Kidney (tissue), 14 donors: ENCODE measurements around the gene UPF3A. TPM values are rescaled to one million over a fixed set of nuclear protein-coding genes. Genes with fewer than 3 reads are reported as not detected.
A peak's percentile ranks its signal among the peaks of the same experiment; 100 is the strongest.

Experiments
- DNase-seq, 5 donors: peaks; one replicate each; pipeline ENCODE4 v3.0.0-alpha.2; 2013 to 2020
- FAIRE-seq: peaks from 2 replicates; lab custom pipeline; 2012; peaks lifted over from hg19 to GRCh38; lab: Jason Lieb, UNC
- H3K27ac ChIP-seq, 2 donors: one replicate each; pipeline ENCODE4 v1.7.0; 2013; ENCODE audit warnings: low read depth in 2 of 2, low read length in 2 of 2, inconsistent platforms in 1 of 2
- H3K27me3 ChIP-seq: one replicate; pipeline ENCODE4 v1.7.1; 2013; ENCODE audit warnings: low read length, inconsistent platforms; ENCODE audit not compliant: control insufficient read depth, insufficient read depth
- H3K36me3 ChIP-seq, 3 donors: one replicate each; pipeline versions ENCODE4 v1.7.0 to v1.7.1; 2013; ENCODE audit warnings: low read length in 3 of 3, control low read depth in 1 of 3, inconsistent platforms in 1 of 3; ENCODE audit not compliant: insufficient read depth in 3 of 3, control insufficient read depth in 2 of 3
- H3K4me1 ChIP-seq, 3 donors: one replicate each; pipeline versions ENCODE4 v1.7.0 to v1.7.1; 2013; ENCODE audit warnings: low read length in 3 of 3, inconsistent platforms in 1 of 3, low read depth in 1 of 3; ENCODE audit not compliant: control insufficient read depth in 2 of 3, insufficient read depth in 2 of 3
- H3K4me3 ChIP-seq, 3 donors: one replicate each; pipeline versions ENCODE4 v1.7.0 to v1.8.1; 2013; ENCODE audit warnings: low read length in 3 of 3, control low read depth in 1 of 3, inconsistent platforms in 1 of 3
- H3K9ac ChIP-seq, 3 donors: one replicate each; pipeline versions ENCODE4 v1.7.0 to v1.7.1; 2013; ENCODE audit warnings: low read length in 3 of 3, control low read depth in 1 of 3, inconsistent platforms in 1 of 3
- H3K9me3 ChIP-seq, 3 donors: one replicate each; pipeline versions ENCODE4 v1.7.0 to v1.7.1; 2013; ENCODE audit warnings: low read length in 3 of 3, control low read depth in 1 of 3, inconsistent platforms in 1 of 3; ENCODE audit not compliant: control insufficient read depth in 2 of 3, insufficient read depth in 1 of 3
- intact Hi-C: fragments of 100-400 bp; cut with DNase I; formaldehyde crosslinking; loops from one replicate; pipeline ENCODE4 v1.11.1; 2022
- polyA plus RNA-seq: library from polyadenylated mRNA; stranded (reverse); fragments of 350-450 nt; fragmentation: Illumina TruSeq; extraction: RNeasy Lipid Tissue Mini Kit (QIAGEN cat#74804); gene quantifications from one replicate; pipeline ENCODE4 v1.2.3, GENCODE V29; 2014; ENCODE audit warnings: low read depth, low replicate concordance; ENCODE audit not compliant: insufficient read depth
- total RNA-seq: library from RNA; stranded (reverse); fragmentation: NEBNext Ultra II Directional; extraction: Animal tissue kit (Norgen Biotek cat#: 25700); gene quantifications from one replicate; pipeline ENCODE4 v1.2.1, GENCODE V29; 2021
- TF ChIP-seq, protein P1 (sequence below): IDR thresholded peaks from 3 replicates; pipeline ENCODE4 v1.5.1; 2012; ENCODE audit warnings: mild to moderate bottlenecking, moderate library complexity, borderline replicate concordance; ENCODE audit not compliant: insufficient read depth; ENCODE audit errors: extremely low read depth
- donor health status: control.
- donor health status: control.
- donor health status: control.
- donor health status: control.
- donor health status: control.
- donor health status: DM: yes; HTN: yes; CAD: no.
- donor health status: Normal renal cell carcinoma (clear cell type).

The UPF3A gene
- total and polyA plus RNA-seq, 2 donors from 2014 or later: 34.5 to 41.7 TPM

DNA sequence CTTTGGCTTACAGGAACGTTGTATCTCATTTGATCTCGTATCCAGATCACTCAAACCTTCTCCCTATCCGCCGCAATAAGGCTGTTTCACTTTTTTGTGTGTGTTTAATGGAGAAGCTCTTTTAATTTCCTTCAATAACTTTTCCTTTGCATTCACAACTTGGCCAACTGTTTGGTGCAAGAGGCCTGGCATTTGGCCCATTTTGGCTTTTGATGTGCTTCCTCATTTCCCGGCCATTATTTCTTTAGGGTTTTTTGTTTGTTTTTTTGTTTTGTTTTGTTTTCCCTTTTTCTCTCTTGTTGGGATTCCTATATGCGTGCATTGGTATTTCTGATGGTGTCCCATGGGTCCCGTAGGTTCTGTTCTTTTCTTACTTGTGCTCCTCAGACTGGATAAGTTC lies 6.1 kb upstream of the UPF3A start:
- Histone ChIP-seq H3K9ac (no peak overlapping the region), H3K4me1 (peaks cover 2 to 12% (median 2%) of the 10 kb centered on the region in 3 donors), H3K36me3 (peaks cover 0 to 19% (median 16%) of the 10 kb centered on the region in 3 donors), H3K27me3 (no peaks in the 10 kb centered on the region), H3K4me3 (no peak overlapping the region), H3K27ac (no peak overlapping the region), H3K9me3 (no peaks in the 10 kb centered on the region)
- TF ChIP-seq, protein P1, sequence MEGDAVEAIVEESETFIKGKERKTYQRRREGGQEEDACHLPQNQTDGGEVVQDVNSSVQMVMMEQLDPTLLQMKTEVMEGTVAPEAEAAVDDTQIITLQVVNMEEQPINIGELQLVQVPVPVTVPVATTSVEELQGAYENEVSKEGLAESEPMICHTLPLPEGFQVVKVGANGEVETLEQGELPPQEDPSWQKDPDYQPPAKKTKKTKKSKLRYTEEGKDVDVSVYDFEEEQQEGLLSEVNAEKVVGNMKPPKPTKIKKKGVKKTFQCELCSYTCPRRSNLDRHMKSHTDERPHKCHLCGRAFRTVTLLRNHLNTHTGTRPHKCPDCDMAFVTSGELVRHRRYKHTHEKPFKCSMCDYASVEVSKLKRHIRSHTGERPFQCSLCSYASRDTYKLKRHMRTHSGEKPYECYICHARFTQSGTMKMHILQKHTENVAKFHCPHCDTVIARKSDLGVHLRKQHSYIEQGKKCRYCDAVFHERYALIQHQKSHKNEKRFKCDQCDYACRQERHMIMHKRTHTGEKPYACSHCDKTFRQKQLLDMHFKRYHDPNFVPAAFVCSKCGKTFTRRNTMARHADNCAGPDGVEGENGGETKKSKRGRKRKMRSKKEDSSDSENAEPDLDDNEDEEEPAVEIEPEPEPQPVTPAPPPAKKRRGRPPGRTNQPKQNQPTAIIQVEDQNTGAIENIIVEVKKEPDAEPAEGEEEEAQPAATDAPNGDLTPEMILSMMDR: no peak
- FAIRE-seq (no peak), DNase-seq (no peak)
- intact Hi-C loops: no loop called here

DNA sequence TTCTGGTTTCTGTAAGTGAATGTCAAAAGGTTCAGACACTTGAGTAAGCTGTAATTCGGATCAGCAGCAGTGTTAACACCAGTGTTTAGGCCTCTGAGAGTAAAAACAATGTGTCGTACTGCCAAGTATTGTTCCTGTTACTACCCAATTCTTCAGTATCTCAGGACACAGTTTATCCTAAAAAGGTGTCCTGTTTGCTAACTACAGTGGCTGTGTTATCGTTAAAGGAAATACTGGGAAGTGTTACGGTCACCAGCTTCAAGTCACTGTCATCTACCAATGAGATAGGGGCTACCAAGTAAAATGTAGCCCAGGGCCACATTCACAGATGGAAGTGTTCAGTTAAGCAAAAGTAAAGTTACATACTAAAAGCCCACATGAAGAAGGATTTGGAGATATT lies 2.3 kb upstream of the UPF3A start:
- H3K4me1 ChIP-seq: peaks cover 2 to 17% (median 2%) of the 10 kb centered on the region in 3 donors
- no peak overlapping the region for H3K4me3 ChIP-seq
- no peak overlapping the region for H3K9ac ChIP-seq
- TF ChIP-seq, protein P1: no peak
- intact Hi-C loops: no loop called here
- peaks cover 0 to 8% (median 5%) of the 10 kb centered on the region in 3 donors for H3K36me3 ChIP-seq
- DNase-seq (no peak), FAIRE-seq (no peak)
- no peak overlapping the region for H3K27ac ChIP-seq
- H3K27me3 ChIP-seq: no peaks in the 10 kb centered on the region
- no peaks in the 10 kb centered on the region for H3K9me3 ChIP-seq

DNA sequence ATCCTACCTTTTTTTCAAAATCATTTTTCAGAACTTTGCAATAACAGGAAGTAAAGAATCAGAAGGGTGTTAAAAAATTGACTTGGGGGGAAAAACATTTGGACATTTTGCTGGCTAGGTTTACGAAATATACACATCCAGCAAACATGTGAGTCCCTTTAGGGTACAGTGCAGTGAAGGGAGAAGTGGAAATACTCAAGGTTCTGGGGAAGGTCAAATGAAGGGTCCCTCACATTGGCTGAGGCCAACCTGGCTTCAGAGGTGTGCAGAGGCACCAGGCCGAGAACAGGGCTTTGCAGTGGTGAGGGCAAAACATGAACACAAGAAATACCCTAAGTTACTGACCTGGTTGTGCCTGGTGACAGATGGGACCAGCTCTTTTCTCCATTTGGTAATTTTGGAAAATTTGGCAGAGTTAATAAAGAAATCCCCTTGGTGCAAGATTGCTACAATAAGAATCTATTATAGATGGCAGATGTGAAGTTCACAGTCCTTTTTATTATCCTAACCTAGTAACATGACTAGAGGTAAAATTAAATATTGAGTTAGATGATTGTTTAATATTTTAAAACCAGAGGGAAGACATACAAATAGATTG lies 1.5 kb upstream of the UPF3A start:
- intact Hi-C loops: no loop called here
- no peaks in the 10 kb centered on the region for H3K9me3 ChIP-seq
- peak overlapping the region in 1 of 3 donors; percentile 75 for H3K4me3 ChIP-seq
- peak overlapping the region; percentile 3 to 25 for H3K27ac ChIP-seq
- H3K36me3 ChIP-seq: peaks cover 0 to 8% (median 3%) of the 10 kb centered on the region in 3 donors
- FAIRE-seq: no peak
- peaks cover 2 to 17% (median 2%) of the 10 kb centered on the region in 3 donors for H3K4me1 ChIP-seq
- peak in 1 of 5 donors; percentile 48 for DNase-seq
- H3K9ac ChIP-seq: peak overlapping the region in 1 of 3 donors; percentile 77
- TF ChIP-seq, protein P1: no peak
- no peaks in the 10 kb centered on the region for H3K27me3 ChIP-seq
